Upper lobe of right lung (tissue), 1 donor: ENCODE measurements around the gene TOM1L2. TPM values are rescaled to one million over a fixed set of nuclear protein-coding genes. Genes with fewer than 3 reads are reported as not detected.

Experiments used
- ATAC-seq: fragments of 200-7000 bp; cut with Tn5 transposase; one replicate; pipeline ENCODE4 v1.9.1; 2020; ENCODE audit warnings: mild to moderate bottlenecking, moderate library complexity
- DNase-seq: peaks from one replicate; pipeline ENCODE4 v3.0.0-alpha.2; 2020
- H3K27ac ChIP-seq: fragments of 200-600 bp; one replicate; pipeline ENCODE4 v1.8.0; 2022
- H3K27me3 ChIP-seq: fragments of 200-600 bp; one replicate; pipeline ENCODE4 v1.8.0; 2022; ENCODE audit warnings: mild to moderate bottlenecking
- H3K36me3 ChIP-seq: fragments of 200-600 bp; one replicate; pipeline ENCODE4 v1.8.0; 2022
- H3K4me1 ChIP-seq: fragments of 200-600 bp; one replicate; pipeline ENCODE4 v1.8.0; 2022
- H3K4me3 ChIP-seq: fragments of 200-600 bp; one replicate; pipeline ENCODE4 v1.8.0; 2022; ENCODE audit warnings: mild to moderate bottlenecking
- H3K9me3 ChIP-seq: fragments of 200-600 bp; one replicate; pipeline ENCODE4 v1.8.0; 2022
- CTCF ChIP-seq: fragments of 200-600 bp; IDR thresholded peaks from one replicate; pipeline ENCODE4 v1.8.0; 2022; ENCODE audit warnings: antibody characterized with exemption
- intact Hi-C: fragments of 100-400 bp; cut with DNase I; formaldehyde crosslinking; loops from one replicate; pipeline ENCODE4 v1.11.0; 2022
- total RNA-seq: library from RNA; stranded (reverse); fragmentation: NEBNext Ultra II Directional; extraction: Animal tissue kit (Norgen Biotek cat#: 25700); gene quantifications from one replicate; pipeline ENCODE4 v1.2.1, GENCODE V29; 2021
- donor health status: DM: no; HTN: yes; CAD: no; lungs with severe emphysema.

The TOM1L2 gene
- total RNA-seq, 1 donor from 2014 or later: 76.7 TPM

- H3K4me3 ChIP-seq: no peak overlapping the region
- intact Hi-C loops: no loop called here
- H3K27ac ChIP-seq: no peak overlapping the region
- ATAC-seq (no peak), DNase-seq (no peak)
- H3K4me1 ChIP-seq: no peaks in the 10 kb centered on the region
- no peak for TF ChIP-seq CTCF
- H3K27me3 ChIP-seq: no peaks in the 10 kb centered on the region
- H3K9me3 ChIP-seq: no peaks in the 10 kb centered on the region
- H3K36me3 ChIP-seq: peaks cover 39% of the 10 kb centered on the region
Measured at GRCh38 chr17:17800504-17801021, 171.6 kb downstream of the TOM1L2 start.

GRCh38 chr17:17798573-17799255, 173.5 kb downstream of the TOM1L2 start:
- Histone ChIP-seq H3K27me3 (no peaks in the 10 kb centered on the region), H3K9me3 (no peaks in the 10 kb centered on the region), H3K4me1 (no peaks in the 10 kb centered on the region), H3K4me3 (no peak overlapping the region), H3K27ac (no peak overlapping the region), H3K36me3 (peaks cover 49% of the 10 kb centered on the region)
- ATAC-seq: no peak
- intact Hi-C loops: no loop called here
- no peak for TF ChIP-seq CTCF
- DNase-seq: no peak

- H3K36me3 ChIP-seq: peaks cover 51% of the 10 kb centered on the region
- intact Hi-C loops: no loop called here
Measured at GRCh38 chr17:17798010-17798556, 174.1 kb downstream of the TOM1L2 start.

GRCh38 chr17:17797119-17797809, 174.9 kb downstream of the TOM1L2 start:
- no peaks in the 10 kb centered on the region for H3K9me3 ChIP-seq
- DNase-seq (no peak), ATAC-seq (no peak)
- peaks cover 52% of the 10 kb centered on the region for H3K36me3 ChIP-seq
- no peak overlapping the region for H3K27ac ChIP-seq
- no peaks in the 10 kb centered on the region for H3K27me3 ChIP-seq
- intact Hi-C loops: no loop called here
- no peak overlapping the region for H3K4me3 ChIP-seq
- no peak for TF ChIP-seq CTCF
- peaks cover 11% of the 10 kb centered on the region for H3K4me1 ChIP-seq

More at GRCh38 chr17:17798010-17798556, 174.1 kb downstream of the TOM1L2 start:
- DNase-seq: no peak
- Histone ChIP-seq H3K4me3 (no peak overlapping the region), H3K27ac (no peak overlapping the region), H3K27me3 (no peaks in the 10 kb centered on the region), H3K9me3 (no peaks in the 10 kb centered on the region), H3K4me1 (peaks cover 3% of the 10 kb centered on the region)
- no peak for TF ChIP-seq CTCF
- no peak for ATAC-seq

GRCh38 chr17:17796787-17797061, 175.5 kb downstream of the TOM1L2 start:
- H3K4me3 ChIP-seq: no peak overlapping the region
- H3K27ac ChIP-seq: no peak overlapping the region
- H3K4me1 ChIP-seq: peaks cover 13% of the 10 kb centered on the region
- DNase-seq (no peak), ATAC-seq (no peak)
- intact Hi-C loops: no loop called here
- no peak for TF ChIP-seq CTCF
- H3K36me3 ChIP-seq: peaks cover 52% of the 10 kb centered on the region
- no peaks in the 10 kb centered on the region for H3K27me3 ChIP-seq
- no peaks in the 10 kb centered on the region for H3K9me3 ChIP-seq
